ENCODE measurements around the gene VSX1. TPM values are rescaled to one million over a fixed set of nuclear protein-coding genes. Genes with fewer than 3 reads are reported as not detected.

The VSX1 gene
- total and polyA plus RNA-seq, 7 donors = 0.03 TPM; not detected in 6

DNA sequence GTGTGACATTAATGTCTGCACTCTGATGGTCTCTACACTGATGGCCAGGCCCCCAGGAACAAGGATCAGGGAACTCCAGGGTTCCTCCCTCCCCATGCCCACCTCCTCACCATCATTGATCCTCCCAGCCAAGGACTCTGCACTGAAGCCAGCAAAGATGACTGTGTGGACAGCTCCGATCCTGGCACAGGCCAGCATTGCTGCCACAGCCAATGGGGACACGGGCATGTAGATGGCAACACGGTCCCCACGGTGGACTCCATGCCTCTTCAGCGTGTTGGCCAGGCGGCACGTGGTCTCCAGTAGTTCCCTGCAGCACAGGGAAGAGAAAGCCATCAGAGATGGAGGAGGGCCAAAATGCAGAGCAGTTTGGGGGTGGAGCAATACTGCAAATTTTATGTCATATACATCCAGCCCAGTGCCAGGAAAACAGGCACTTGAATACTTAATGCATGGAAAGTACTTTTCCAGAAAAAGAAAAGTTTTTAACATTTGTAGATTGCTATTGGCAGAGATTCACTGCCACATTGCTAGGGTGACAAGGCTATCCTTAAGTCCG is 51.2 kb downstream of the VSX1 start:
- TF ChIP-seq POLR2A (IDR thresholded peaks at IDR 0.05) (no peak), EP300 (IDR thresholded peaks at IDR 0.05) (no peak), POLR2AphosphoS5 (IDR thresholded peaks at IDR 0.05) (no peak)
- TF ChIP-seq, protein P1, sequence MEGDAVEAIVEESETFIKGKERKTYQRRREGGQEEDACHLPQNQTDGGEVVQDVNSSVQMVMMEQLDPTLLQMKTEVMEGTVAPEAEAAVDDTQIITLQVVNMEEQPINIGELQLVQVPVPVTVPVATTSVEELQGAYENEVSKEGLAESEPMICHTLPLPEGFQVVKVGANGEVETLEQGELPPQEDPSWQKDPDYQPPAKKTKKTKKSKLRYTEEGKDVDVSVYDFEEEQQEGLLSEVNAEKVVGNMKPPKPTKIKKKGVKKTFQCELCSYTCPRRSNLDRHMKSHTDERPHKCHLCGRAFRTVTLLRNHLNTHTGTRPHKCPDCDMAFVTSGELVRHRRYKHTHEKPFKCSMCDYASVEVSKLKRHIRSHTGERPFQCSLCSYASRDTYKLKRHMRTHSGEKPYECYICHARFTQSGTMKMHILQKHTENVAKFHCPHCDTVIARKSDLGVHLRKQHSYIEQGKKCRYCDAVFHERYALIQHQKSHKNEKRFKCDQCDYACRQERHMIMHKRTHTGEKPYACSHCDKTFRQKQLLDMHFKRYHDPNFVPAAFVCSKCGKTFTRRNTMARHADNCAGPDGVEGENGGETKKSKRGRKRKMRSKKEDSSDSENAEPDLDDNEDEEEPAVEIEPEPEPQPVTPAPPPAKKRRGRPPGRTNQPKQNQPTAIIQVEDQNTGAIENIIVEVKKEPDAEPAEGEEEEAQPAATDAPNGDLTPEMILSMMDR (IDR thresholded peaks at IDR 0.05) = no peak
- Histone ChIP-seq H3K4me1 (peaks cover 0 to 62% (median 37%) of the 10 kb centered on the region in 4 donors), H3K36me3 (peaks cover 0 to 25% (median 8%) of the 10 kb centered on the region in 4 donors), H3K27ac (peak overlapping the region in 2 of 4 donors; percentile 17 to 26), H3K4me3 (no peak overlapping the region), H3K9me3 (no peaks in the 10 kb centered on the region), H3K27me3 (no peaks in the 10 kb centered on the region)
- intact Hi-C loops (cut with DNase I) = loop anchor here (10.0 kb wide), 1 partner anchor 594 kb away; the partner anchor contains the start of gene NANP
- no peak for DNase-seq
- 95 to 96% methylated on average over 8 of the region's 8 CpGs for WGBS, 2 donors

DNA sequence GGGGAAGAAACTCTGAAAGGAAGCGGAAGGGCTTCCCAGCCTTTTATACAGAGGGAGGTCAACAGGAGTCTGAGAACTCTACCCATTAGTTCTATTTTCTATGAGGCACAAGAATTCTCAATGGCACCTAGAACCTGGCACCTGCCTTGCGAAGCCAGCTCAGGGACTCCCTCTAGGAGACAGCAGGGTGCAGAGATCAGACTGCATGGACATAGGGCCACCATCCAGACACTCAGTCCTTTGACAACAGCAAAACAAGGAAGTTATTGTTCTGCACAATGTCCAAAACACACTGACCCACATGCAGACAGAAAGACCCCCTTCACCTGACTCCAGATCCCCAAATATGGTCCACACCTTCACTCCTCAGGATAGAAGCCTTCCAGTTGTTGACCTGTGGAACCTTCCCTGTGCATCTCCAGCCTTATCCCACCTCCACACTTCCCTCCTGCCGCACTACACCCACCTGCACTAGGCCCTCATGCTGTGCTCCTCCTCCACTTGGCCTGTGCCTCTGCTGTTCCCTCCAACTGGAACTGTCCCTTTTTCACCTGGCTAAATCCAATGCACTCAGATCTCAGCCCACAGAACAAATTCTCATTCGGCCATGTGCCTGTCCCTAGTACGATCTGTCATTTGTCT is 51.8 kb downstream of the VSX1 start:
- no peaks in the 10 kb centered on the region for H3K9me3 ChIP-seq
- DNase-seq = no peak
- H3K4me1 ChIP-seq = peaks cover 0 to 56% (median 32%) of the 10 kb centered on the region in 4 donors
- peaks cover 0 to 25% (median 8%) of the 10 kb centered on the region in 4 donors for H3K36me3 ChIP-seq
- H3K4me3 ChIP-seq = no peak overlapping the region
- intact Hi-C loops (cut with DNase I) = loop anchor here (10.0 kb wide), 1 partner anchor 595 kb away; the partner anchor contains the start of gene NANP
- H3K27ac ChIP-seq = peak overlapping the region in 2 of 4 donors; percentile 17 to 26
- no peaks in the 10 kb centered on the region for H3K27me3 ChIP-seq
- TF ChIP-seq EP300 (IDR thresholded peaks at IDR 0.05) = no peak
- no peak for TF ChIP-seq POLR2A (IDR thresholded peaks at IDR 0.05)
- TF ChIP-seq, protein P1 (IDR thresholded peaks at IDR 0.05) = no peak
- no peak for TF ChIP-seq POLR2AphosphoS5 (IDR thresholded peaks at IDR 0.05)
- WGBS, 2 donors = 97% methylated on average over 5 of the region's 5 CpGs

DNA sequence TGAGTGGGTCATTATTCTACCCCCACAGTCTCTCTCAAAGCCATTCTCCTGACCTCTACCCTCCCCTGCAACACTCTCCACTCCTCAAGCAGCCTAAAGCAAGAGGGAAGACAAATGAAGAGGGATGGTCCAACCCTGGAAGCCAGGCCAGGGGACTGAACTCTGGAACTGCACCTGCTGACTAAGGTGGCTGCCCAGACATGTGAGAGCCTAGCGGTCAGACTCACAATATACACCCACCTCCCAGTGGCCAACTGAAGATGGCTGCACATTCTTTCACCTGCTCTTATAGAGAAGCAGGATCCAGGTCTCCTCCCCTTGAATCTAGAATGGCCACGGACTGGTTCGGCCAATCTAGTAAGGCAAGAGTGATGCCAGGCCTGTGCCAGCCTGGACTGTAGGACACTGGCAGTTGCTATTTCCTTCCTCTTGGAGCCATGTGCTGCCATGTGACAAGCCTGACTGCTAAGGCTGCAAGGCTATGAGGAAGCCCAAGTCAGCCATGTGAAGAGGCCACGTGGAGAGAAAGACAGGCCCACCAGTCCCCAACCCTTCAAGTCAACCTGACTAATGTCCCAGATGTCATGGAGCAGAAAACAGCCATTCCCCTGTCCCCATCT is 55.8 kb downstream of the VSX1 start:
- WGBS, 2 donors = 92 to 98% methylated on average over 4 of the region's 4 CpGs
- Histone ChIP-seq H3K4me1 (peaks cover 0 to 15% (median 0%) of the 10 kb centered on the region in 4 donors), H3K9me3 (no peaks in the 10 kb centered on the region), H3K27ac (no peak overlapping the region), H3K27me3 (no peaks in the 10 kb centered on the region), H3K4me3 (no peak overlapping the region), H3K36me3 (peaks cover 0 to 33% (median 8%) of the 10 kb centered on the region in 4 donors)
- intact Hi-C loops (cut with DNase I) = no loop called here
- peak; percentile 58 for DNase-seq
- TF ChIP-seq POLR2AphosphoS5 (IDR thresholded peaks at IDR 0.05) = no peak
- no peak for TF ChIP-seq POLR2A (IDR thresholded peaks at IDR 0.05)
- TF ChIP-seq EP300 (IDR thresholded peaks at IDR 0.05) = no peak
- TF ChIP-seq, protein P1 (IDR thresholded peaks at IDR 0.05) = no peak

Other genes with a start within 250 kb of the VSX1 start
- 1 to 10 TPM in 1 of 4 donors, under 1 TPM in 2, not detected in 1; 0.66 to 3.5 (median 0.71) TPM for gene CST7, start 132.9 kb downstream of the VSX1 start, total RNA-seq
- gene CST7, start 132.9 kb downstream of the VSX1 start, polyA plus RNA-seq = 10 to 100 TPM in 1 of 3 donors, 1 to 10 TPM in 2; 3.9 to 10.4 (median 4.2) TPM
- 10 to 100 TPM; 22.7 to 35.3 (median 28.9) TPM for gene APMAP, start 89.4 kb downstream of the VSX1 start, total RNA-seq
- gene APMAP, start 89.4 kb downstream of the VSX1 start, polyA plus RNA-seq = 10 to 100 TPM in 2 of 3 donors, 1 to 10 TPM in 1; 9.6 to 55.8 (median 25.2) TPM
- 10 to 100 TPM; 27.1 to 41.0 (median 30.5) TPM for gene ACSS1, start 24.0 kb downstream of the VSX1 start, total RNA-seq
- gene ACSS1, start 24.0 kb downstream of the VSX1 start, polyA plus RNA-seq = 10 to 100 TPM; 20.1 to 24.7 (median 21.0) TPM
- gene ENTPD6, start 113.6 kb upstream of the VSX1 start, total RNA-seq = 10 to 100 TPM; 26.0 to 48.2 (median 37.2) TPM
- gene ENTPD6, start 113.6 kb upstream of the VSX1 start, polyA plus RNA-seq = 100 to 1,000 TPM in 1 of 3 donors, 10 to 100 TPM in 2; 33.0 to 117 (median 48.6) TPM
- gene PYGB, start 165.9 kb upstream of the VSX1 start, total RNA-seq = 100 to 1,000 TPM; 147 to 317 (median 226) TPM
- 100 to 1,000 TPM in 2 of 3 donors, 10 to 100 TPM in 1; 45.6 to 198 (median 163) TPM for gene PYGB, start 165.9 kb upstream of the VSX1 start, polyA plus RNA-seq

All from sigmoid colon (tissue), 7 donors.